GM19438 (cell line): ENCODE data around the gene IRAK4.
A peak's percentile ranks its signal among the peaks of the same experiment; 100 is the strongest.

ENCODE experiments used
- ATAC-seq: cut with Tn5 transposase; IDR thresholded peaks from one replicate; pipeline ENCODE4 v1.9.1; 2021; ENCODE audit warnings: low read depth; ENCODE audit not compliant: unreplicated experiment

The IRAK4 gene

DNA sequence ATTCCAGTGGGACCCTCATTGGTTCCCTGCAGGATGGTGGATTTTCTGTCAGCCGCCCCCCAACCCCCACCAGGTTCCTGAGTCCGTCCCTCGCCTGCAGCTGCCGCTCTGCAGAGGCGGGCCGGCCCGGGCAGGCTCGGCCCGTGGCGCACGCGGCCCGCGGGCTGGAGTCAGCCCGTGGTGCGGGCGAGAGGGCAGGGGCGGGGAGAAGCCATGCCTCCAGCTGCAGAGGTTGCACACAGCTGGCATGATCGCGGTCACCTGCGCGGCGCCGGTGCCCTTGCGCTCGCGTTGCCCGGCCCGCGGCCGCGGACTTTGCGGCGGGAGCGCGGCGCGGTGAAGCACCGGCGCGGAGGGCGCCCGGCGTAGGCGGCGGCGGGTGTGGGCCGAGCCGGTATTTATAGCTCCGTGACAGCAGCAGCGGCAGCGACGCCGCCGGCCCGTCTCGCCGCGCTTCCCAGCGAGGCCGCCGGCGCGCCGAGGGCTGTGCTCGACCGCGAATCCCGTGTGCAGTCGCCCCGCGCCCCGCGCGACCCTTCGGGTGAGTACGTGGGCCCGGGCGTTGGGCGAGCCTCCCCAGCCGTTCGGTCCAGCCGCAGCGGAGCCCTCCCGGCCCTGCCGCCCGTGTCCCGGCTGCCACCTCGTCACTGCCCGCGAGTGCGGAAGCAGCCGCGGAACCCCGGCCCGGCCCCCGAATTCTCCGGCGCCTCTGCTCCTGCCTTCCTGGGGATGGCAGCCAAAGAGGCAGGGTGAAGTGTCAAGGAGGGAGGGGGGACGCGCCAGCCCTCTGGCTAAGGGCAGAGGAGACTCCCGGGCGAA lies 77.1 kb downstream of the IRAK4 start, which contains the start of gene TMEM117:
Gene TMEM117, plus strand, starts transcription at position 426 of the 819 bp plus-strand sequence.
- ATAC-seq: peak; percentile 76

- peak; percentile 25 for ATAC-seq
Measured at GRCh38 chr12:43836475-43836989, 77.8 kb downstream of the IRAK4 start.
